Keratinocyte (primary cell): ENCODE results near the gene PARM1. TPM values are rescaled to one million over a fixed set of nuclear protein-coding genes. Genes with fewer than 3 reads are reported as not detected.

ENCODE experiments used
- DNase-seq: peaks from one replicate; pipeline ENCODE4 v3.0.0-alpha.2; 2011; ENCODE audit warnings: low read depth, missing footprints, low spot score
- FAIRE-seq: peaks from 2 replicates; lab custom pipeline; 2011; peaks lifted over from hg19 to GRCh38; lab: Jason Lieb, UNC
- H2AFZ ChIP-seq: 2 replicates; pipeline ENCODE4 v1.6.0; 2012; ENCODE audit warnings: low read length, control low read depth, inconsistent platforms; ENCODE audit not compliant: control insufficient read depth
- H3K27ac ChIP-seq: 2 replicates; pipeline ENCODE4 v1.5.1; 2011; ENCODE audit warnings: low read length; ENCODE audit not compliant: control insufficient read depth, insufficient read depth
- H3K27me3 ChIP-seq: 3 replicates; pipeline ENCODE4 v1.6.0; 2011; ENCODE audit warnings: low read length; ENCODE audit not compliant: control insufficient read depth, insufficient read depth; ENCODE audit errors: extremely low read depth
- H3K36me3 ChIP-seq, 2 experiments: 2 replicates in 1 of 2; 3 replicates in 1 of 2; pipeline ENCODE4 v1.5.1; 2011; ENCODE audit warnings: low read length in 2 of 2, mild to moderate bottlenecking in 1 of 2; ENCODE audit not compliant: control insufficient read depth in 2 of 2, insufficient read depth in 2 of 2; ENCODE audit errors: extremely low read depth in 1 of 2
- H3K4me1 ChIP-seq: 3 replicates; pipeline ENCODE4 v1.5.1; 2011; ENCODE audit warnings: low read length; ENCODE audit not compliant: control insufficient read depth, insufficient read depth; ENCODE audit errors: extremely low read depth
- H3K4me2 ChIP-seq: 3 replicates; pipeline ENCODE4 v1.6.0; 2011; ENCODE audit warnings: low read depth, low read length; ENCODE audit not compliant: control insufficient read depth, insufficient read depth; ENCODE audit errors: extremely low read depth
- H3K4me3 ChIP-seq, 3 experiments: fragments of 200-600 bp in 1 of 3; sonication (generic) in 1 of 3; 2 replicates in 2 of 3; 3 replicates in 1 of 3; pipeline ENCODE4 v1.5.1; 2011 to 2016; ENCODE audit warnings: low read length in 3 of 3, mild to moderate bottlenecking in 3 of 3, control low read depth in 2 of 3, inconsistent platforms in 1 of 3, low read depth in 1 of 3, mixed read lengths in 1 of 3, mixed run types in 1 of 3, moderate library complexity in 1 of 3; ENCODE audit not compliant: control insufficient read depth in 2 of 3, insufficient read depth in 2 of 3; ENCODE audit errors: extremely low read depth in 1 of 3
- H3K79me2 ChIP-seq: 2 replicates; pipeline ENCODE4 v1.6.0; 2012; ENCODE audit warnings: low read length; ENCODE audit not compliant: control insufficient read depth, insufficient read depth
- H3K9ac ChIP-seq: 3 replicates; pipeline ENCODE4 v1.6.0; 2011; ENCODE audit warnings: low read length; ENCODE audit not compliant: control insufficient read depth, insufficient read depth; ENCODE audit errors: extremely low read depth
- H3K9me1 ChIP-seq: 3 replicates; pipeline ENCODE4 v1.6.0; 2011; ENCODE audit warnings: low read length; ENCODE audit not compliant: control insufficient read depth, insufficient read depth; ENCODE audit errors: extremely low read depth
- H3K9me3 ChIP-seq: 2 replicates; pipeline ENCODE4 v1.5.1; 2012; ENCODE audit warnings: low read depth, low read length; ENCODE audit not compliant: control insufficient read depth
- H4K20me1 ChIP-seq: 3 replicates; pipeline ENCODE4 v1.6.0; 2011; ENCODE audit warnings: low read length; ENCODE audit not compliant: control insufficient read depth, insufficient read depth; ENCODE audit errors: extremely low read depth
- CTCF ChIP-seq, 3 experiments: IDR thresholded peaks in 1 of 3; conservative IDR thresholded peaks in 1 of 3; optimal IDR thresholded peaks in 1 of 3; 2 replicates in 2 of 3; 3 replicates in 1 of 3; pipeline versions ENCODE3 to v1.5.1; 2011; ENCODE audit warnings: low read length in 3 of 3, mild to moderate bottlenecking in 3 of 3, moderate library complexity in 2 of 3, control low read depth in 1 of 3, inconsistent platforms in 1 of 3; ENCODE audit not compliant: insufficient read depth in 2 of 3; ENCODE audit errors: extremely low read depth in 1 of 3
- EZH2 ChIP-seq: IDR thresholded peaks from one replicate; pipeline ENCODE4 v1.6.1; 2012; ENCODE audit warnings: inconsistent platforms, mild to moderate bottlenecking, low read length, moderate library complexity
- dilution Hi-C: fragments of 300-500 bp; cut with MboI; formaldehyde crosslinking; loops from one replicate; pipeline ENCODE4 v1.7.0; 2020; ENCODE audit warnings: low sequenced_read_pairs; ENCODE audit not compliant: extremely low pct_ligation_motif_present
- polyA plus RNA-seq, 5 experiments: library from polyadenylated mRNA; depleted of rRNA in 3 of 5; stranded (reverse) in 3 of 5; stranded (forward) in 1 of 5; unstranded in 1 of 5; fragments of >200 nt; gene quantifications; 1 replicate in 1 of 5; 2 replicates in 3 of 5; 3 replicates in 1 of 5; pipeline versions ENCODE4 v1.2.1 to v1.2.3, GENCODE V29; 2011 to 2012; ENCODE audit warnings: missing spikeins in 2 of 5, low read depth in 1 of 5, low replicate concordance in 1 of 5

Gene PARM1
- polyA plus RNA-seq, 1 donor (not counting 4 experiments of a cell fraction or from before 2014, with no cell fraction given) = 0.05 TPM

DNA sequence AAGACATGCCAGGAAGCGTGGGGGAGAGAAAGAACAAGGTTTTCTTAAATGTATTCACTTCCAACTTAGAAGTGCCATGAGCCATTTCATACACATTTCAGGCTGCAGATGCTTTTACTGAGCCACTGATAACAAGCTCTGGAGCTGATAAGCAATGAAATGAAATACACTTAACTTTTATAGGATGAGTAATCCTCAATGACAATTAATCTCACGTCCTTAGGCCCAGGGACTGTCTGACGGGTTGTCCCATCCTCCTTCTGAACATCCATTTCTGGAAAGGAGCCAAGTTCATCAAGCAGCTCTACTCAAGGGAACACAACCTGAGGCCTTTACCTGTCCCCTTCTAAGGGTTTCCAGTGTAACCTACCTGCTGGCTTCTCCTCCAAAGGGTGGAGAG is 121.2 kb downstream of the PARM1 start:
- Histone ChIP-seq H3K4me3 (no peak overlapping the region), H3K4me1 (no peaks in the 10 kb centered on the region), H3K9ac (no peak overlapping the region), H3K36me3 (no peaks in the 10 kb centered on the region), H2AFZ (no peak overlapping the region), H3K27me3 (no peaks in the 10 kb centered on the region), H3K27ac (no peak overlapping the region), H3K4me2 (no peak overlapping the region), H4K20me1 (no peaks in the 10 kb centered on the region), H3K79me2 (no peaks in the 10 kb centered on the region), H3K9me3 (no peaks in the 10 kb centered on the region), H3K9me1 (no peaks in the 10 kb centered on the region)
- no peak for TF ChIP-seq EZH2
- no peak for FAIRE-seq
- DNase-seq = no peak
- dilution Hi-C loops = no loop called here

GRCh38 chr4:75056277-75056676 is 123.4 kb downstream of the PARM1 start:
- Histone ChIP-seq H3K27me3 (no peaks in the 10 kb centered on the region), H3K4me1 (no peaks in the 10 kb centered on the region), H3K9me3 (no peaks in the 10 kb centered on the region), H3K4me2 (no peak overlapping the region), H4K20me1 (no peaks in the 10 kb centered on the region), H3K36me3 (no peaks in the 10 kb centered on the region), H3K79me2 (no peaks in the 10 kb centered on the region), H3K27ac (no peak overlapping the region), H2AFZ (no peak overlapping the region), H3K9ac (no peak overlapping the region), H3K4me3 (no peak overlapping the region), H3K9me1 (no peaks in the 10 kb centered on the region)
- dilution Hi-C loops = no loop called here
- DNase-seq (no peak), FAIRE-seq (no peak)
- no peak for TF ChIP-seq EZH2
- TF ChIP-seq CTCF (optimal IDR thresholded peaks at IDR 0.05 in 1 of 3, IDR thresholded peaks at IDR 0.05 in 1 of 3, conservative IDR thresholded peaks at IDR 0.05 in 1 of 3; ENCODE audit: extremely low read depth in 1 of 3, insufficient read depth in 2 of 3, low read length in 3 of 3) = no peak

GRCh38 chr4:75057369-75057768 is 124.5 kb downstream of the PARM1 start:
- H3K79me2 ChIP-seq = no peaks in the 10 kb centered on the region
- H3K9ac ChIP-seq = no peak overlapping the region
- H2AFZ ChIP-seq = no peak overlapping the region
- FAIRE-seq = no peak
- no peaks in the 10 kb centered on the region for H4K20me1 ChIP-seq
- H3K9me3 ChIP-seq = no peaks in the 10 kb centered on the region
- no peak for TF ChIP-seq EZH2
- TF ChIP-seq CTCF (optimal IDR thresholded peaks at IDR 0.05 in 1 of 3, IDR thresholded peaks at IDR 0.05 in 1 of 3, conservative IDR thresholded peaks at IDR 0.05 in 1 of 3; ENCODE audit: extremely low read depth in 1 of 3, insufficient read depth in 2 of 3, low read length in 3 of 3) = no peak
- DNase-seq = no peak
- H3K4me3 ChIP-seq = no peak overlapping the region
- no peaks in the 10 kb centered on the region for H3K27me3 ChIP-seq
- H3K36me3 ChIP-seq = no peaks in the 10 kb centered on the region
- dilution Hi-C loops = no loop called here
- H3K4me2 ChIP-seq = no peak overlapping the region
- H3K4me1 ChIP-seq = no peaks in the 10 kb centered on the region
- H3K9me1 ChIP-seq = no peaks in the 10 kb centered on the region
- H3K27ac ChIP-seq = no peak overlapping the region
